ENCODE results near the gene MAX. TPM values are rescaled to one million over a fixed set of nuclear protein-coding genes. Genes with fewer than 3 reads are reported as not detected.
"Not testable (repeated sequence)": the region's sequence is repeated elsewhere in the genome, so short reads cannot be mapped to it uniquely, and the experiment has no call there.

The MAX gene
- total and polyA plus RNA-seq, 9 donors = 48.4 to 168 (median 109) TPM

GRCh38 chr14:65035049-65035448 is 67.3 kb downstream of the MAX start:
- H3K4me1 ChIP-seq (ENCODE audit: insufficient read depth) = peaks cover 5% of the 10 kb centered on the region
- H3K9me3 ChIP-seq = no peaks in the 10 kb centered on the region
- H3K27ac ChIP-seq = peak overlapping the region in 1 of 2 donors; percentile 16
- no peak overlapping the region for H3K4me3 ChIP-seq
- WGBS, 3 donors = 8 to 16% (median 15%) methylated on average over 4 of the region's 4 CpGs
- intact Hi-C loops (cut with DNase I) = no loop called here
- DNase-seq = peak; percentile 49 to 87 (median 73)
- H3K36me3 ChIP-seq = no peaks in the 10 kb centered on the region
- H3K27me3 ChIP-seq = no peaks in the 10 kb centered on the region
- TF ChIP-seq POLR2A (IDR thresholded peaks at IDR 0.05) = no peak
- no peak for TF ChIP-seq EP300 (IDR thresholded peaks at IDR 0.05)
- TF ChIP-seq, protein P1, sequence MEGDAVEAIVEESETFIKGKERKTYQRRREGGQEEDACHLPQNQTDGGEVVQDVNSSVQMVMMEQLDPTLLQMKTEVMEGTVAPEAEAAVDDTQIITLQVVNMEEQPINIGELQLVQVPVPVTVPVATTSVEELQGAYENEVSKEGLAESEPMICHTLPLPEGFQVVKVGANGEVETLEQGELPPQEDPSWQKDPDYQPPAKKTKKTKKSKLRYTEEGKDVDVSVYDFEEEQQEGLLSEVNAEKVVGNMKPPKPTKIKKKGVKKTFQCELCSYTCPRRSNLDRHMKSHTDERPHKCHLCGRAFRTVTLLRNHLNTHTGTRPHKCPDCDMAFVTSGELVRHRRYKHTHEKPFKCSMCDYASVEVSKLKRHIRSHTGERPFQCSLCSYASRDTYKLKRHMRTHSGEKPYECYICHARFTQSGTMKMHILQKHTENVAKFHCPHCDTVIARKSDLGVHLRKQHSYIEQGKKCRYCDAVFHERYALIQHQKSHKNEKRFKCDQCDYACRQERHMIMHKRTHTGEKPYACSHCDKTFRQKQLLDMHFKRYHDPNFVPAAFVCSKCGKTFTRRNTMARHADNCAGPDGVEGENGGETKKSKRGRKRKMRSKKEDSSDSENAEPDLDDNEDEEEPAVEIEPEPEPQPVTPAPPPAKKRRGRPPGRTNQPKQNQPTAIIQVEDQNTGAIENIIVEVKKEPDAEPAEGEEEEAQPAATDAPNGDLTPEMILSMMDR (IDR thresholded peaks at IDR 0.05) = no peak

DNA sequence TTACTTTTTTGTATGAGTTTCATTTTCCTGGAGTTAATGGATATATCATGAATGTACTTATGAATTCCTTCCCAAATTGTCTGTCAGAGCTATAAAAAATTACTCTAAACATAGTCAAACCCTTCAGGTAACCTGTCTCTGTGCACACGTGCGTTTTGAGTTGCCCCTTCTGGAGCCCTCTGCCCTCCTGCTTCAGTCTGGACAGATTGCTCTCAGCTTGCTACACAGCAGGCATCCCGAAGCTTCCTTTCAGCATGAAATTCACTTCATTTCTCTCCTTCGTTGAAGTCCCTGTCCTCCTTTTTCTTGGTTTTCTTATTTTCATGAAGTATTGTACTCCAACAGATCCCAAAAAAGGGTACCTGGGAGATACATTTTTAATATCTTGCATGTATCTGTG is 68.3 kb downstream of the MAX start:
- Histone ChIP-seq H3K9me3 (no peaks in the 10 kb centered on the region), H3K27me3 (no peaks in the 10 kb centered on the region), H3K27ac (no peak overlapping the region), H3K36me3 (no peaks in the 10 kb centered on the region), H3K4me1 (ENCODE audit: insufficient read depth) (peaks cover 5% of the 10 kb centered on the region), H3K4me3 (no peak overlapping the region)
- intact Hi-C loops (cut with DNase I) = no loop called here
- TF ChIP-seq POLR2A (IDR thresholded peaks at IDR 0.05) (no peak), EP300 (IDR thresholded peaks at IDR 0.05) (no peak)
- TF ChIP-seq, protein P1 (IDR thresholded peaks at IDR 0.05) = no peak
- 80 to 85% (median 81%) methylated on average over 4 of the region's 4 CpGs for WGBS, 3 donors
- DNase-seq = no peak

DNA sequence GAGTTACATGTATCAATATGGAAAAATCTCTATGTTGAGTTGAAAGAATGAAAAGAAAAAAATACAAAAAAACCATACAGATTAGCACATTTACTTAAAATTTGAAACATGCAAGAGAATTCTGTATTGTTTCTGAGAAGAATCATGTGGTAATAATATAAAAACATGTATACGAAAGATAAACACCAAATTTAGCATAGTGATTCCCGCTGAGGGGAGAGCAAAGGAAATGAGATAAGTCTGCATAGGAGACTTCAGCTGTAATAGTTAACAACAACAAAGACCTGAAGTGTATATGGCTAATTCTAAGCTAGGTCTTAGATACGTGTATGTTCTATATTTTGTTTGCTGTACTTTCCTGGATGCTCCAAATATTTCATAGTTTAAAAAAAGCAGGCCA is 69.1 kb downstream of the MAX start:
- 86 to 96% (median 88%) methylated on average over 3 of the region's 3 CpGs for WGBS, 3 donors
- TF ChIP-seq POLR2A (IDR thresholded peaks at IDR 0.05) = no peak
- no peak for TF ChIP-seq EP300 (IDR thresholded peaks at IDR 0.05)
- TF ChIP-seq, protein P1 (IDR thresholded peaks at IDR 0.05) = no peak
- H3K4me3 ChIP-seq = no peak overlapping the region
- no peak for DNase-seq
- peaks cover 5% of the 10 kb centered on the region for H3K4me1 ChIP-seq (ENCODE audit: insufficient read depth)
- H3K9me3 ChIP-seq = no peaks in the 10 kb centered on the region
- intact Hi-C loops (cut with DNase I) = no loop called here
- no peaks in the 10 kb centered on the region for H3K36me3 ChIP-seq
- no peaks in the 10 kb centered on the region for H3K27me3 ChIP-seq
- no peak overlapping the region for H3K27ac ChIP-seq

DNA sequence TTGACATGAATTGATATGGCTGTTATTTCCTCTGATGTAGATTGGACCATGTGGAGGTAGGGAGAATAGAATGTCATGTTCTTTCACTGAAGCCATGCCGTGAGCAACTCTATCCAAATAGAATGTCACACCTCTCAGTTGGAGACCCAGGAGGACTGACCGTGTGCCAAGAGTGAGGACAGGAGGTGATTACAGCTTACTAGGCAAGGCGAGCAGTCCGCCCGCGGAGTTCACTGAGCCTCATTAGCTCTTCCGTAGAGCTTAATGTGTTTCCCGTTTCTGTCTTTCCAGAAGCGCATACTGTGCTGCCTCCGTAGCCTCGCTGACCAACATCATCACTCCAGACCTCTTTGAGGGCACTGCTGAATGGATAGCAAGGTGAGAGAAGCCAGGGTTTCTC is 70.0 kb downstream of the MAX start:
- no peak overlapping the region for H3K27ac ChIP-seq
- no peaks in the 10 kb centered on the region for H3K9me3 ChIP-seq
- intact Hi-C loops (cut with DNase I) = no loop called here
- H3K4me3 ChIP-seq = no peak overlapping the region
- no peaks in the 10 kb centered on the region for H3K36me3 ChIP-seq
- no peak for DNase-seq
- WGBS, 3 donors = 96 to 97% (median 97%) methylated on average over 11 of the region's 11 CpGs
- TF ChIP-seq, protein P1 (IDR thresholded peaks at IDR 0.05) = no peak
- TF ChIP-seq POLR2A (IDR thresholded peaks at IDR 0.05) (no peak), EP300 (IDR thresholded peaks at IDR 0.05) (no peak)
- no peaks in the 10 kb centered on the region for H3K27me3 ChIP-seq
- H3K4me1 ChIP-seq (ENCODE audit: insufficient read depth) = peaks cover 5% of the 10 kb centered on the region

GRCh38 chr14:65031321-65031720 is 71.0 kb downstream of the MAX start:
- H3K4me1 ChIP-seq (ENCODE audit: insufficient read depth); H3K27ac ChIP-seq; H3K27me3 ChIP-seq; H3K4me3 ChIP-seq; H3K9me3 ChIP-seq; intact Hi-C loops (cut with DNase I); DNase-seq; H3K36me3 ChIP-seq: not testable (repeated sequence)
- 94 to 96% (median 96%) methylated on average over 10 of the region's 10 CpGs for WGBS, 3 donors
